Esophagus squamous epithelium (tissue), 4 donors: Measurements from ENCODE around the gene ARF1.

Experiments
- CTCF ChIP-seq, 6 experiments: fragments of 450-650 bp in 4 of 6; fragments of 200-600 bp in 2 of 6; sonication (generic) in 2 of 6; IDR thresholded peaks; one replicate each; pipeline ENCODE4 v1.5.1; 2016 to 2019; ENCODE audit warnings: antibody characterized with exemption in 6 of 6, mild to moderate bottlenecking in 4 of 6, moderate library complexity in 4 of 6
- POLR2A ChIP-seq, 4 donors: fragments of 450-650 bp; IDR thresholded peaks; one replicate each; pipeline ENCODE4 v1.6.1; 2017; ENCODE audit warnings: antibody characterized with exemption in 4 of 4, mild to moderate bottlenecking in 4 of 4, moderate library complexity in 3 of 4

GRCh38 chr1:228139406-228139930 lies 57.0 kb downstream of the ARF1 start:
- TF ChIP-seq CTCF (IDR thresholded peaks at IDR 0.05) (no peak), POLR2A (IDR thresholded peaks at IDR 0.05) (no peak)
